SU-DHL-6 (cell line): ENCODE measurements around the gene ITPRIPL2.

Source experiments
- CTCF ChIP-seq: fragments of 200-600 bp; sonication (generic); IDR thresholded peaks from one replicate; pipeline ENCODE4 v1.5.1; 2017; ENCODE audit warnings: antibody characterized with exemption, mild to moderate bottlenecking, low read length, moderate library complexity; ENCODE audit not compliant: insufficient read depth, poor library complexity, severe bottlenecking
- EZH2phosphoT487 ChIP-seq: fragments of 200-600 bp; sonication (generic), shearing (Covaris generic); conservative IDR thresholded peaks from 2 replicates; pipeline ENCODE4 v1.6.1; 2018; ENCODE audit warnings: mild to moderate bottlenecking, antibody characterized with exemption, low read length, moderate library complexity, mixed read lengths

- no peak for TF ChIP-seq CTCF
- TF ChIP-seq EZH2phosphoT487: no peak
Measured at GRCh38 chr16:19105891-19106624, 7.7 kb upstream of the ITPRIPL2 start.
